Fibroblast of lung (primary cell): Measurements from ENCODE around the gene ZNF146.
"Not testable (repeated sequence)": the region's sequence is repeated elsewhere in the genome, so short reads cannot be mapped to it uniquely, and the experiment has no call there.

Experiments used
- CTCF ChIP-seq, 2 donors: IDR thresholded peaks in 1 of 2; conservative IDR thresholded peaks in 1 of 2; 1 replicate in 1 of 2; 2 replicates in 1 of 2; pipeline ENCODE4 v1.5.1; 2011 to 2012; ENCODE audit warnings: low read length in 2 of 2, control low read depth in 1 of 2, inconsistent platforms in 1 of 2, low read depth in 1 of 2, mild to moderate bottlenecking in 1 of 2
- EZH2 ChIP-seq: IDR thresholded peaks from 2 replicates; pipeline ENCODE4 v1.5.1; 2012; ENCODE audit warnings: low read length, control low read depth, mild to moderate bottlenecking; ENCODE audit errors: missing control alignments

GRCh38 chr19:36268591-36268990 is 53.7 kb downstream of the ZNF146 start:
- not testable (repeated sequence) for TF ChIP-seq CTCF (conservative IDR thresholded peaks at IDR 0.05 in 1 of 2, IDR thresholded peaks at IDR 0.05 in 1 of 2; ENCODE audit: low read depth in 1 of 2, low read length in 2 of 2); EZH2
